Mesothelial cell of epicardium (in vitro differentiated cells): ENCODE results near the gene P4HB. TPM values are rescaled to one million over a fixed set of nuclear protein-coding genes. Genes with fewer than 3 reads are reported as not detected.

ENCODE experiments used
- DNase-seq, 2 experiments: peaks; one replicate each; pipeline ENCODE4 v3.0.0; 2021; ENCODE audit warnings: low spot score in 2 of 2; ENCODE audit not compliant: unreplicated experiment in 2 of 2
- H3K27ac Mint-ChIP-seq: 2 replicates; pipeline ENCODE4 v1.8.0; 2021; ENCODE audit warnings: mixed read lengths
- H3K27me3 Mint-ChIP-seq: 2 replicates; pipeline ENCODE4 v1.8.0; 2021; ENCODE audit warnings: low read depth, mixed read lengths
- H3K36me3 Mint-ChIP-seq: 2 replicates; pipeline ENCODE4 v1.8.0; 2021; ENCODE audit warnings: mixed read lengths
- H3K4me1 Mint-ChIP-seq: 2 replicates; pipeline ENCODE4 v1.8.0; 2021; ENCODE audit warnings: mixed read lengths
- H3K4me3 Mint-ChIP-seq: 2 replicates; pipeline ENCODE4 v1.8.0; 2021; ENCODE audit warnings: mild to moderate bottlenecking, moderate library complexity, mixed read lengths
- H3K9me3 Mint-ChIP-seq: 2 replicates; pipeline ENCODE4 v1.8.0; 2021; ENCODE audit warnings: mixed read lengths
- CTCF ChIP-seq: fragments of 200-600 bp; sonication (generic); IDR thresholded peaks from one replicate; pipeline ENCODE4 v1.5.0; 2021; ENCODE audit warnings: antibody characterized with exemption; ENCODE audit not compliant: unreplicated experiment
- total RNA-seq: library from RNA; stranded (reverse); gene quantifications from 3 replicates; pipeline ENCODE4 v1.2.1, GENCODE V29; 2021

P4HB gene
- total RNA-seq, 1 donor from 2014 or later: 433 TPM

- Mint-ChIP-seq H3K27ac (peak overlapping the region; percentile 47), H3K4me1 (peaks cover 11% of the 10 kb centered on the region), H3K4me3 (peak overlapping the region; percentile 78), H3K27me3 (no peaks in the 10 kb centered on the region), H3K9me3 (no peaks in the 10 kb centered on the region), H3K36me3 (peaks cover 23% of the 10 kb centered on the region)
- TF ChIP-seq CTCF: no peak
- DNase-seq: no peak
These were observed 29.3 kb upstream of the P4HB start for GRCh38 chr17:81889602-81890001.

GRCh38 chr17:81888988-81889595, 28.8 kb upstream of the P4HB start:
- Mint-ChIP-seq H3K9me3 (no peaks in the 10 kb centered on the region), H3K27me3 (no peaks in the 10 kb centered on the region), H3K4me3 (peak overlapping the region; percentile 56), H3K27ac (peak overlapping the region; percentile 47), H3K36me3 (peaks cover 28% of the 10 kb centered on the region), H3K4me1 (peaks cover 11% of the 10 kb centered on the region)
- TF ChIP-seq CTCF: no peak
- DNase-seq: no peak

GRCh38 chr17:81888105-81888987, 28.0 kb upstream of the P4HB start:
- H3K27me3 Mint-ChIP-seq: no peaks in the 10 kb centered on the region
- H3K36me3 Mint-ChIP-seq: peaks cover 30% of the 10 kb centered on the region
- H3K9me3 Mint-ChIP-seq: no peaks in the 10 kb centered on the region
- H3K4me1 Mint-ChIP-seq: peaks cover 11% of the 10 kb centered on the region
- TF ChIP-seq CTCF: no peak
- H3K27ac Mint-ChIP-seq: no peak overlapping the region
- peak overlapping the region; percentile 56 for H3K4me3 Mint-ChIP-seq
- peak in 1 of 2 experiments; percentile 18 for DNase-seq

GRCh38 chr17:81885869-81886548, 25.7 kb upstream of the P4HB start:
- no peak for TF ChIP-seq CTCF
- no peak for DNase-seq
- Mint-ChIP-seq H3K27me3 (no peaks in the 10 kb centered on the region), H3K4me1 (peaks cover 7% of the 10 kb centered on the region), H3K27ac (no peak overlapping the region), H3K36me3 (peaks cover 39% of the 10 kb centered on the region), H3K4me3 (no peak overlapping the region), H3K9me3 (no peaks in the 10 kb centered on the region)

- Mint-ChIP-seq H3K27me3 (no peaks in the 10 kb centered on the region), H3K9me3 (no peaks in the 10 kb centered on the region), H3K4me1 (peaks cover 6% of the 10 kb centered on the region), H3K27ac (no peak overlapping the region), H3K4me3 (no peak overlapping the region), H3K36me3 (peaks cover 40% of the 10 kb centered on the region)
- no peak for DNase-seq
- no peak for TF ChIP-seq CTCF
These were observed 25.1 kb upstream of the P4HB start for GRCh38 chr17:81885454-81885853.
